Heart left ventricle (tissue), 13 donors: ENCODE measurements around the gene PCDHA2.
"Not testable (repeated sequence)": the region's sequence is repeated elsewhere in the genome, so short reads cannot be mapped to it uniquely, and the experiment has no call there.

Experiments
- POLR2A ChIP-seq, 2 donors: fragments of 450-650 bp; IDR thresholded peaks; one replicate each; pipeline ENCODE4 v1.6.1; 2017; ENCODE audit warnings: antibody characterized with exemption in 2 of 2, mild to moderate bottlenecking in 2 of 2, moderate library complexity in 2 of 2
- TF ChIP-seq, protein P1 (sequence below), 12 donors: fragments of 200-600 bp; sonication (generic) in 4 of 12; IDR thresholded peaks; one replicate each; pipeline versions ENCODE4 v1.5.0 to v1.8.0; 2018 to 2022; ENCODE audit warnings: antibody characterized with exemption in 12 of 12, mild to moderate bottlenecking in 5 of 12
- donor health status: ischemic (EF 13 %, LVEDD 7.1; RV severe dilation, severe dysfunction).
- donor health status: DM: no; HTN: yes; CAD: no.
- donor health status: DM: no; HTN: no; CAD: no.
- donor health status: ischemic (EF 25% LVEDD 6.9; RV normal size, moderate dysfunction).
- donor health status: ischemic (EF 25% LVEDD 5.7; RV mildly dilated, moderate dysfunction).
- donor health status: ischemic (EF 35%, LVEDD 5.7; RV mildly dilated, moderate dysfunction).
- donor health status: nonischemic (EF 11% LVEDD 7.7; RV severe dilation, severe dysfunction).
- donor health status: DM: yes; HTN: yes; CAD: no.
- donor health status: PGD.
- donor health status: ischemic (EF 29% LVEDD 5.4; RV normal size, mild dysfunction).
- donor health status: nonischemic (EF 23%, LVEDD 6.1; RV moderate dilation, normal function).

DNA sequence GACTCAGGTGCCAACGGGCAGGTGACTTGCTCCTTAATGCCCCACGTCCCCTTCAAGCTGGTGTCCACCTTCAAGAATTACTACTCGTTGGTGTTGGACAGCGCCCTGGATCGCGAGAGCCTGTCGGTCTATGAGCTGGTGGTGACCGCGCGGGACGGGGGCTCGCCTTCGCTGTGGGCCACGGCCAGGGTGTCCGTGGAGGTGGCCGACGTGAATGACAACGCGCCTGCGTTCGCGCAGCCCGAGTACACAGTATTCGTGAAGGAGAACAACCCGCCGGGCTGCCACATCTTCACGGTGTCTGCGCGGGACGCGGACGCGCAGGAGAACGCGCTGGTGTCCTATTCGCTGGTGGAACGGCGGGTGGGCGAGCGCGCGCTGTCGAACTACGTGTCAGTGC is 7.2 kb upstream of the PCDHA2 start:
- TF ChIP-seq, protein P1, sequence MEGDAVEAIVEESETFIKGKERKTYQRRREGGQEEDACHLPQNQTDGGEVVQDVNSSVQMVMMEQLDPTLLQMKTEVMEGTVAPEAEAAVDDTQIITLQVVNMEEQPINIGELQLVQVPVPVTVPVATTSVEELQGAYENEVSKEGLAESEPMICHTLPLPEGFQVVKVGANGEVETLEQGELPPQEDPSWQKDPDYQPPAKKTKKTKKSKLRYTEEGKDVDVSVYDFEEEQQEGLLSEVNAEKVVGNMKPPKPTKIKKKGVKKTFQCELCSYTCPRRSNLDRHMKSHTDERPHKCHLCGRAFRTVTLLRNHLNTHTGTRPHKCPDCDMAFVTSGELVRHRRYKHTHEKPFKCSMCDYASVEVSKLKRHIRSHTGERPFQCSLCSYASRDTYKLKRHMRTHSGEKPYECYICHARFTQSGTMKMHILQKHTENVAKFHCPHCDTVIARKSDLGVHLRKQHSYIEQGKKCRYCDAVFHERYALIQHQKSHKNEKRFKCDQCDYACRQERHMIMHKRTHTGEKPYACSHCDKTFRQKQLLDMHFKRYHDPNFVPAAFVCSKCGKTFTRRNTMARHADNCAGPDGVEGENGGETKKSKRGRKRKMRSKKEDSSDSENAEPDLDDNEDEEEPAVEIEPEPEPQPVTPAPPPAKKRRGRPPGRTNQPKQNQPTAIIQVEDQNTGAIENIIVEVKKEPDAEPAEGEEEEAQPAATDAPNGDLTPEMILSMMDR (IDR thresholded peaks at IDR 0.05), result not testable (repeated sequence)
- TF ChIP-seq POLR2A (IDR thresholded peaks at IDR 0.05), result not testable (repeated sequence)
